NCI-H345 (cell line): ENCODE data around the gene ADGRG1.

Source experiments
- DNase-seq: peaks from one replicate; lab custom pipeline; 2025; lab: John Stamatoyannopoulos, UW

ADGRG1 gene

DNA sequence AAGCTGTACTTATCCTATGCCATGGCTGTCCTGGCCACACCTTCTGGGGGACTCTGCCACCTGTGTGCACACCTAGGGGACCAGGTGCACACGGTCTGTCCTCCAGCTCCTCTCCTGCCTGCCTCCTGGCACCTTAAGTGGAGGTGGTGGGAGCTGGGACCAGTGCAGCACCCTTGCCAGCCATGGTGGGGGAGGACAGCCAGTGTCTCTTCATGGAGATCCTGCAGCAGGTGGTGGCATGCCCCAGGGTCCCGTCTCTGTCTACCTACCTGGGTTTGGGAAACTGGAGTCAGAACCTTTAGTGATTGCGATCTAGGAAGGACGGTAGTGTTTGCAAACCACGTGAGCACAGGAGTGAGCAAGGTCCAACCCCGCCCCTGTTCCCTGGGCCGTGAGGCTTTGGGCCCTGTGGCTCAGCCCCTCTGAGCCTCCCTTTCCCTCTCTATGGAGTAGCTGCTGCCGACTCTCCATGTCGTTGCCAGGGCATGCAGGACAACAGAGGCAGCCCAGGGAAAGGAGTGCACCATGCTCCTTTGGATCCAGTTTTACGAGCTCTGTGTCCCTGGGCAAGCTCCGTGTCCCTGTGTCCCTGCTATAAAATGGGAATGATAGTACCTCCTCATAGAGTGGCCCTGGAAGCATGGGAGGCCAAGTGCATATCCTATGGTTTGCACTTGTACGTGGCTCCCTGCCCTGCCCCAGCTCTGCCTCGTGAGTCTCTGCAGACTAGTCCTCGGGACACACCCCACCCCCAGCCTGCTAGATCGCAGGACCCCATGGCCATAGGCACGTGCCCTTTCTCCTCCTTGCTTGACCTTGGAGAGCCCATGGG is 7.1 kb downstream of the ADGRG1 start:
- no peak for DNase-seq

GRCh38 chr16:57636184-57636583 is 7.8 kb downstream of the ADGRG1 start:
- DNase-seq: no peak

- no peak for DNase-seq
Observed at GRCh38 chr16:57637020-57637419, 8.6 kb downstream of the ADGRG1 start.

GRCh38 chr16:57637424-57637823 is 9.0 kb downstream of the ADGRG1 start:
- no peak for DNase-seq

- no peak for DNase-seq
Observed at GRCh38 chr16:57637965-57638364, 9.5 kb downstream of the ADGRG1 start.

- no peak for DNase-seq
Observed at GRCh38 chr16:57638381-57638780, 10.0 kb downstream of the ADGRG1 start.

DNA sequence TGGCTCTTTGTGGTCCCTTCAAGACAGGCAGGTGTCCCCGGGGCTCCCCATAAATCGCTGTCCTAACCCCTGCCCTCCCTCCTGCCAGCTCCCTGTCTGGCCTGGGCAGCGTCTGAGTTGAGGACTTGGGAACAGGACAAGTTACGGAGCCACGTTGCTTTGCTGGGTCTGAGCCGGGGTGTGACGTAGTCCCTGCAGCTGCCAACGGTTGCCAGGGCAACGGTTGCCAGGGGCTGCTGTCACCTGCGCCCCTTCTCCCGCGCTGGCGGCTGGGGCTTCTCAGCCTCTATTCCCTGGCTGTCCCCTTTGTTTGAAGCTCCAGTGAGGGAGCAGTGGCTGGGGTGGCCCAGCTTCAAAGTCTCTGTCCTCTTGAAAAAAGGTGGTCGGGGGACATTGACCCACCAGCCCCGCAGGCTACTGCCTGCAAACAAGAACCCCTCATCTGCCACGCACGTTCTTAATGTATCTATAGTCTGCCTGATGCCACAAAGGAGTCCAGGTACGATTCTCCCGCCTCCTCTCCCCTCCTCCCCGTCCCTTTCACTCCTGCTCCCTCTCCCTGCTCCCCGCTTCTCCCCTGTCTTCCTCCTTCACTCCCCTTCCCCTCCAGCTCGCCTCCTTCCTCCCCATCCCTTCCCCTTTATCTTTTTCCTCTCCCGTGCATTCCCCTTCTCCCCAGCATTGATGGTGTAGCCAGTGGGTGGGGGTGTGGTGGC is 10.9 kb downstream of the ADGRG1 start:
- peak; percentile 70 for DNase-seq

- DNase-seq: no peak
Observed at GRCh38 chr16:57640185-57640584, 11.8 kb downstream of the ADGRG1 start.

DNA sequence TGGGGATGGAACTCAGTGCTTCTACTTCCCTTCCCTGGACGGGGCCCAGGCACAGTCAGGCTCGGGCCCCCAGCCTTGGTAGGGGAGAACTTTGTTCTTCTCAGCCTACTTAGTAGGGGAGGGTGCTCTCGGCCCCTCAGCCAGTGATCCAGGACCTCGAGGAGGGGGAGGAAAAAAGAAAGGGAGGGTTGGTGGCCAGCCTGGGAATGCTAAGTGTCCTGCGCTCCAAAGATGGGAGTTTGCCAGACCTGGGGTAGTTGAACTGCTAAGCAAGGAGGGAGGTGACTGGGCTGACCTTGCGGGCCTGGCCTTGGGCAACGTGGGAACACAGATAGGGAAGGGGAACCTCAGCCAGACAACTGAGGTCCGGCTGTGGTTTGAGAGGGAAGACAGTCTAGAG is 12.2 kb downstream of the ADGRG1 start:
- DNase-seq: no peak

DNA sequence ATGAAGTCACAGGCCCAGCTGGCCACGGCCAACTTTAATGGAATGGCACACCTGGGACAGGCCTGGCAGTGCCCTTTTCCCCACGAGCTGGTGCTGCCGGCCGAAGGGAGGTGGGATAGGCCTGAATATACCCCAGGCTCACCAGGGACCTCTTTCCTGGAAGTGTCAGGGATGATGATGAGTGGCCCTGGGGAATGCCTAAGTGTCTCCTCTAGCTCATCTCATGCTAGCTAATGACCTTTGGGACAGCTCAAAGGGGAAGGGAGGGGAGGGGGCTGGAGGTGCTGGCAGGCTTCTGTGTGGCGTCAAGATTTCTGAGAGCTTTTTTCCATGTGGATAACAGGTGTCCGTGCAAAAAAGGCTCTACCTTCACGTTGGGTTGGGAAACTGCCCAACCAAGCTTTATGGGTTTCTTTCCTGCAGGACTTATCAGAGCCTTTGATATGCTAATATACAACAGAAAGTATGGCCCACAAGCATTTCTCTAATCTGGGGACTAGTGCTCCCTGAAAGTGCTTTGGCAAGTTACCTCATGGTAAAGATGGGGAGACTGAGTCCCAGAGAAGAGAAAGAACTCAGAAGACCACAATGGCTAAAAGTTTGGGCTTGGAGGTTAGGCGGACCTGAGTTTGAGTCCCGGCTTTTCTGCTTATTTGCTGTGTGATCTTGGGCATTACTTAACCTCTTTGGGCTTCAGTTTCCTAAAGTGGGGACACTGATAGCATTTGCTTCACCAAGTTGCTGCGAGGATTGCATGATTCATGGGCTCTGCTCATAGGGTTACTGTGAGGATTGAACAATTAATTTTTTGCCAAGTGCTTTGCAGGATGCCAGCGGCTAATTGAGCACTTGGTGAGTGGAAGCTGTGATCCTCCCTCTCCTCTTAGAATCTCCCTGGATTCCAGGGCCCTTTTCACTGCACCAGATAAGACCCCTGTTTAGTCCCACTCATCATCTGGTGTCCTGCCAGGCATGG is 14.0 kb downstream of the ADGRG1 start:
- DNase-seq: no peak

GRCh38 chr16:57643147-57643874 is 14.9 kb downstream of the ADGRG1 start:
- no peak for DNase-seq

DNA sequence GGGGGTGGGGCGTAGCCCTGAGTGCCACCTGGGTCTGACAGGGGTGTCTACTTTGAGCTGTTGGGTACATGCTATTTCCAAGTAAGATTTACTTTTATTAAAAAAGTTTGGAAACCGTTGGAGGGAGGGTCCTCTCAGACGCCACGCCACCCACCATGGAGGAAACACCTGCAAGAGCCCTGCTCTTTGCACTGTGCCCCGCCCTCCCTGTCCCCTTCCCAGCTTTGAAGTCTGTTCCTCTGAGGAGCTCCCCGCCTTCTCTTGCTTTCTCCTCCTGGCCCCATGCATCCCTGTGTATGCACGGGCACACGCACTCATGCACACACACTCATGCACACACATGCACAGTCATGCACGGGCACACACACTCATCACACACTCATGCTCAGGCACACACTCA is 15.5 kb downstream of the ADGRG1 start:
- DNase-seq: no peak

- DNase-seq: no peak
Observed at GRCh38 chr16:57644383-57645014, 16.1 kb downstream of the ADGRG1 start.

DNA sequence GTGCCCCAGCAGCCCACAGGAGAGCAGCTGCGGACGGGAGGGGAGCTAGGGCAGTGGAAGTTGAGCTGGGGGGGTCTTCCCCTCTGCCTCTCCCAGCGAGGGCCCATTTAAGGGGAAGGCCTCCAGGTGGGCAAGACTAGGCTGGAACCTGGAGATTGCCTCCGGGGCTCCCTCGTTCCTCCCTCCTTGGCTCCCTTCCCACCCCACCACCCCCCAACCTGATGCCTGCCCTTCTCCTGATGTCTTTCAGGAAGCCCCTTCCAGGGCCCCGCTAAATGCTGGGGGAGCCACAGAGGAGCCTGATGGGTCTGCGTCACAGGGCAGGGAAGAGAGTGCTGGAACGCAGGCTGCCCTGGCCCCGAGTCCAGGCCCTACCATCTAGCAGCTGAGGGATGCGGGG is 16.7 kb downstream of the ADGRG1 start:
- DNase-seq: no peak

DNA sequence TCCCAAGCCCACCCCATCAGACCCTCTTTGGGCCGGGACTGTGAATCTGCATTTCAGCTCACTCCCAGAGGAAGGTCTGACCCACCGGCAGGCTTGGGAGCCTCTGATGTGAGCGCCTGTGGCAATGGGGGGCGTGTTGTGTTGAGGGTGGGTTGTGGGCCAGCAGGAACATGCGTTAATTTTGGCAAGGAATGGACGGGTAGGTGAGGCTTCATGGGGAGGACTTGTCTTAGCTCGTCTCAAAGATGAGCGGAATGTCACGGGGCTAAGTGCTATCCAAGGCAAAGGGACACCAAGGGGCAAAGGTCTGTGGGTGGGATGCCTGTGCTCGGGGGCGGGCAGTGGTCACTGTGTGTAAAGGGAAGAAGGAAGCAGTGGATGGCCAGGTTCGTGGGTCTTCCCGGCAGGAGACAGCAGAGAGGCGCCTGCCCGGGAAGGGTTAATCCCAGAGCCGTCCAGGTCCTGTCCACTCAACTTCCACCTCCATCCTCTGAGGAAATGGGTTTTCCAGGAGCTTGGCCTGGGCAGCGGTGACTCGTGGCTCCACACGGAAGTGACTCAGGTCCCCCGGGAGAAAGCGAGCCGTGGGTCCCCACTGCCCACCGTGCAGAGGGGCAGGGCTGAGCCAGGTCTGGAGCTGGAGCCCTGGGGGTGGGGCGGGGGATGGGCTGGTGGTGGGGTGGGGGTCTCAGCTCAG is 17.4 kb downstream of the ADGRG1 start:
- no peak for DNase-seq

DNA sequence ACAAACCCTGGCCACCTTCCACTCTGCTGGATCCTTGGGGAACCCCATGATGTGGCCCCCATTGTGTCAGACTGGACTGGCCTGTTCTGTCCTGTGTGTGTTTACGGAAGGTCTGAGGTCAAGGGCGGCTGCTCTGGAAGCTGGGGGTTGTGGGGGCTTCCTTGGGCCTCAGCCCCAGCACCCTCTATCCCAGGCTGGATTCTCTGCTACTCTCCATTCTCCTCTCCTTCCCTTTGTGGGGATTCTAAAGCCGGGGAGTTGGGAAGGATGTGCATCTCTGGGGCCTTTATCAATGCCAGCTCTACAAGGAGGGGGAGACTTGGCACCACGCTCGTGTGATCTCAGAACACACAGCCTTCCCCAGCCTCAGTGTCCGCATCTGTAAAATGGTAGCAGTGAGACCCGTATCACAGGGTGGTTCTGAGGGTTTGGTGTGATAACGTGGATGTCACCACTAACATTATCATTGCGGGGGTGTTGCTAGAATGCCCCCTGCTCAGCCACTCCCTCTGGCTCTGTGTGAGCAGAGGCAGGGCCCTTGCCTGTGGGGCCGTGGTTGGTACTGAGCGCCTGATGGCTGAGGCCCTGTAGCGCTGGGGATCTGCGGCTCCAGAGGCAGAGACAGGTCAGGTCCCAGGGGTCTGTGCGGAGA is 18.1 kb downstream of the ADGRG1 start:
- no peak for DNase-seq

DNA sequence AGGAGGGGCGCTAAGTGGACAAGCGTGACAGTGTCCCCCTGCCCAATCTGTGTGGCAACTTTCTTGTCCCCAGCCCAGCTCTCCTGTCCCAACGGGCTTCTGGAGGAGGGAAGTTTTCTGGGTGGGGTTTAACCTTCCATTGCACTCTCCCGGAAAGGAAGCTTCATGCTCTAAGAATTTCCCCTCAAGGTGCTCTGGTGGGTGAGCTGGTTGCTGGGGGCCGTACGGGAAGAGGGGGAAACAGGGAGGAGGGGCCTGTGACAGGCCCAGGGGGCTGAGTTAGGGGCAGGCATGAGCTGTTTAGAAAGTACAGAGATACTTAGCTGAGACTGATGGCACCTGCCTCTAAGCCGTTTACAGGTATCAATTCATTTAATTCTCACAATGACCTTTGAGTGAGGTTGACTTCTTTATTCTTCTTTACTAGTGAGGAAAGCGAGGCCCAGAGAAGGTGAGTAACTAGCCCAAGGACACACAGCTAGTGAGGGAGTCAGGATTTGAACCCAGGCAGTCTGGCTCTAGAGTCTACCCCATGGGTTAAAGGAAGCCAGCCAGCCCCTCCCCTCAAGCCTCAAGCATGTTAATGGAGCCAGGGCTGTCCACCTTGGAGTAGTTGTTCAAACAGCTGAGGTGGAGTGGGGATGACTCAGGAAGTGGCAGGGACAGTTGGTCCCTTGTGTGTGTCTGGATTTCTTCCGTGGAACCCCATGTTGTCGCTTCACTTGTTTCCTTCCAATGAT is 18.9 kb downstream of the ADGRG1 start:
- DNase-seq: no peak

- no peak for DNase-seq
Observed at GRCh38 chr16:57648125-57648524, 19.7 kb downstream of the ADGRG1 start.
